Left lung (tissue), 10 donors: ENCODE results near the gene EBI3. TPM values are rescaled to one million over a fixed set of nuclear protein-coding genes. Genes with fewer than 3 reads are reported as not detected.
"Not testable (repeated sequence)": the region's sequence is repeated elsewhere in the genome, so short reads cannot be mapped to it uniquely, and the experiment has no call there.

ENCODE experiments used
- ATAC-seq: fragments of 200-7000 bp; cut with Tn5 transposase; one replicate; pipeline ENCODE4 v1.9.1; 2020; ENCODE audit warnings: moderate library complexity
- DNase-seq, 4 donors: peaks; one replicate each; pipeline ENCODE4 v3.0.0-alpha.2; 2013 to 2020
- H3K27ac ChIP-seq, 2 donors: fragments of 200-600 bp; sonication (generic) in 1 of 2; one replicate each; pipeline versions ENCODE4 v1.5.0 to v1.8.0; 2020 to 2021
- H3K27me3 ChIP-seq, 2 donors: fragments of 200-600 bp; sonication (generic) in 1 of 2; one replicate each; pipeline versions ENCODE4 v1.5.0 to v1.8.0; 2020 to 2021
- H3K36me3 ChIP-seq, 2 donors: fragments of 200-600 bp; sonication (generic) in 1 of 2; one replicate each; pipeline versions ENCODE4 v1.5.0 to v1.8.0; 2020 to 2021
- H3K4me1 ChIP-seq, 2 donors: fragments of 200-600 bp; one replicate each; pipeline ENCODE4 v1.8.0; 2021
- H3K4me3 ChIP-seq, 2 donors: fragments of 200-600 bp; sonication (generic) in 1 of 2; one replicate each; pipeline versions ENCODE4 v1.5.0 to v1.8.0; 2020 to 2021; ENCODE audit warnings: mild to moderate bottlenecking in 1 of 2
- H3K9me3 ChIP-seq, 2 donors: fragments of 200-600 bp; sonication (generic) in 1 of 2; one replicate each; pipeline versions ENCODE4 v1.5.0 to v1.8.0; 2020 to 2021
- intact Hi-C, 2 donors: fragments of 100-400 bp; cut with DNase I; formaldehyde crosslinking; loops; one replicate each; pipeline versions ENCODE4 v1.11.2 to v1.14.2; 2022
- polyA plus RNA-seq, 6 donors: library from polyadenylated mRNA; unstranded; fragments of 120-200 nt; gene quantifications; one replicate each; pipeline ENCODE4 v1.2.1, GENCODE V29; 2013; ENCODE audit not compliant: insufficient read length in 6 of 6
- total RNA-seq, 2 donors: library from RNA; stranded (reverse); fragmentation: NEBNext Ultra II Directional; extraction: Animal tissue kit (Norgen Biotek cat#: 25700); gene quantifications; one replicate each; pipeline ENCODE4 v1.2.1, GENCODE V29; 2021
- TF ChIP-seq, protein P1 (sequence below), 2 donors: fragments of 200-600 bp; sonication (generic) in 1 of 2; IDR thresholded peaks; one replicate each; pipeline versions ENCODE4 v1.5.0 to v1.8.0; 2021; ENCODE audit warnings: antibody characterized with exemption in 2 of 2
- donor health status: DM: no; HTN: yes; CAD: no.
- donor health status: DM: no; HTN: no; CAD: no.

The EBI3 gene
- total and polyA plus RNA-seq, 8 donors: 0.39 to 6.0 (median 0.64) TPM

DNA sequence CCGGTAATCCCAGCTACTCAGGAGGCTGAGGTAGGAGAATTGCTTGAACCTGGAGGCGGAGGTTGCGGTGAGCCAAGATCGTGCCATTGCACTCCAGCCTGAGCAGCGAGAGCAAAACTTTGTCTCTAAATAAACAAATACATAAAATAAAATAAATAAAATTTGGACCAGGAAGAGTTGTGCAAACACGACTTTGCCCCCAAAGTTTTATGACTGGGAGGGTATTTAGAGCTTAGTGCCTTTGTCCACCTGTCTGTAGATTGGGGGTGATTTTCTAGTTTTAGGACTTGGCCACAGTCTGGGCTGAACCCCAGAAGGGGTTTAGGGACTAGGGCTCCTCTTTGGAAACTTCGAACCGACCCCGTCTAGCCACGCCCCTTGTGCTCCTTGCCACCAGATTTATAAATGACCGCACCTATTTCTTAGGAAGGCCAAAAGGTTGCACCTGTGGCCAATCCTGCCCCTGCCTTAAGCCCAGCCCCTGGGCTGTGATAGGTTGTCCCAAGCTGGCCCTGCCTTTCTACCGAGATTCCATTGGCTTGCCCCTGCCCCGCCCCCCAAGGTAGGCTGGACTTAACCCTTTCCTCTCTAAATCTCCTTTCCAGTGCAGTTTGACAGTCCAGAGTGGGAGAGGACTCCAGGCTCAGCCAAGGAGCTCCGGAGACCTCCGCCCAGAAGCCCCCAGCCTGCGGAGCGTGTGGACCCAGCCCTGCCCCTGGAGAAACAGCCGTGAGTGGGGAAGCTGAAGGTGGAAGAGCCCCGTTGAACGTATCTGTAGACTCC lies 55.0 kb downstream of the EBI3 start:
- DNase-seq (no peak), ATAC-seq (no peak)
- peaks cover 4 to 5% of the 10 kb centered on the region in 2 donors for H3K4me1 ChIP-seq
- peaks cover 19 to 67% of the 10 kb centered on the region in 2 donors for H3K27me3 ChIP-seq
- intact Hi-C loops: no loop called here
- H3K9me3 ChIP-seq: no peaks in the 10 kb centered on the region
- TF ChIP-seq, protein P1, sequence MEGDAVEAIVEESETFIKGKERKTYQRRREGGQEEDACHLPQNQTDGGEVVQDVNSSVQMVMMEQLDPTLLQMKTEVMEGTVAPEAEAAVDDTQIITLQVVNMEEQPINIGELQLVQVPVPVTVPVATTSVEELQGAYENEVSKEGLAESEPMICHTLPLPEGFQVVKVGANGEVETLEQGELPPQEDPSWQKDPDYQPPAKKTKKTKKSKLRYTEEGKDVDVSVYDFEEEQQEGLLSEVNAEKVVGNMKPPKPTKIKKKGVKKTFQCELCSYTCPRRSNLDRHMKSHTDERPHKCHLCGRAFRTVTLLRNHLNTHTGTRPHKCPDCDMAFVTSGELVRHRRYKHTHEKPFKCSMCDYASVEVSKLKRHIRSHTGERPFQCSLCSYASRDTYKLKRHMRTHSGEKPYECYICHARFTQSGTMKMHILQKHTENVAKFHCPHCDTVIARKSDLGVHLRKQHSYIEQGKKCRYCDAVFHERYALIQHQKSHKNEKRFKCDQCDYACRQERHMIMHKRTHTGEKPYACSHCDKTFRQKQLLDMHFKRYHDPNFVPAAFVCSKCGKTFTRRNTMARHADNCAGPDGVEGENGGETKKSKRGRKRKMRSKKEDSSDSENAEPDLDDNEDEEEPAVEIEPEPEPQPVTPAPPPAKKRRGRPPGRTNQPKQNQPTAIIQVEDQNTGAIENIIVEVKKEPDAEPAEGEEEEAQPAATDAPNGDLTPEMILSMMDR (IDR thresholded peaks at IDR 0.05): no peak
- no peaks in the 10 kb centered on the region for H3K36me3 ChIP-seq
- no peak overlapping the region for H3K27ac ChIP-seq
- H3K4me3 ChIP-seq: no peak overlapping the region

DNA sequence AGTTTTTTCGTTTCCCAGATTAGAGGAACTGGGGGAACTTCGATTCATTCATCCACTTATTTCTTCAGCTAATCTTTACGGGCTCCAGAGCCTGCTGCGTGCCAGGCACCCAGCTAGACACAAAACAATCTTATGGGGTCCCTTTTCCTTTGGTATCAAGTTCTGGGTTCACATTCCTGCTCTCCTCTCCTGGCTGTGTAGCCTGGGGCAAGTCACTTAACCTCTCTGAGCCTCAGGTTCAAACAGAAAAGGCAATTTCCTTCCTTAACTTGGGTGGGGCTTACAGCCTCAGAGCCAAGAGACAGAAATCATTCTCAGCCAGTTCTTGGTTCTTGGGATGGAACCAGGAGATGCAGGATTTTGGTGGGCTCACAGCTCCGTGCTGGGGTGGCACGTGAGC lies 55.7 kb downstream of the EBI3 start:
- H3K27me3 ChIP-seq: peaks cover 13 to 67% of the 10 kb centered on the region in 2 donors

DNA sequence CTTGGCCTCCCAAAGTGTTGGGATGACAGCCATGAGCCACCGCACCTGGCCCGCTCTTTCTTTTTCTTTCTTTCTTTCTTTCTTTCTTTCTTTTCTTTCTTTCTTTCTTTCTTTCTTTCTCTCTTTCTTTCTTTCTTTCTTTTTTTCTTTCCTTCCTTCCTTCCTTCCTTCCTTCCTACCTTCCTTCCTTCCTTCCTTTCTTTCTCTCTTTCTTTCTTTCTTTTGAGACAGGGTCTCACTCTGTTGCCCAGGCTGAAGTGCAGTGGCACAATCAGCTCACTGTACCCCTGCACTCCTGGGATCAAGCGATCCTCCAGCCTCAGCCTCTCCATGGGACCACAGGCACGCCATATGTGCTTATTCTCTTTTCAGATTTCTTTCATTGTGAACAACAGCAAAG lies 56.8 kb downstream of the EBI3 start:
- H3K36me3 ChIP-seq, H3K4me3 ChIP-seq, ATAC-seq, H3K27ac ChIP-seq, H3K4me1 ChIP-seq, H3K9me3 ChIP-seq, intact Hi-C loops, DNase-seq: not testable (repeated sequence)
- peaks cover 5 to 67% of the 10 kb centered on the region in 2 donors for H3K27me3 ChIP-seq

More for the DNA sequence above, 55.7 kb downstream of the EBI3 start:
- no peak overlapping the region for H3K4me3 ChIP-seq
- DNase-seq (no peak), ATAC-seq (no peak)
- H3K36me3 ChIP-seq: no peaks in the 10 kb centered on the region
- H3K4me1 ChIP-seq: no peaks in the 10 kb centered on the region
- H3K27ac ChIP-seq: no peak overlapping the region
- intact Hi-C loops: no loop called here
- TF ChIP-seq, protein P1 (IDR thresholded peaks at IDR 0.05): no peak
- H3K9me3 ChIP-seq: no peaks in the 10 kb centered on the region

Other genes starting within 250 kb of the EBI3 start
- 1,000 to 10,000 TPM; 1,865 to 2,064 TPM for gene EEF2, start 244.1 kb upstream of the EBI3 start, total RNA-seq
- 1,000 to 10,000 TPM; 1,467 to 1,883 (median 1,686) TPM for gene EEF2, start 244.1 kb upstream of the EBI3 start, polyA plus RNA-seq
- gene PIAS4, start 221.8 kb upstream of the EBI3 start, total RNA-seq: 10 to 100 TPM; 24.3 to 26.9 TPM
- gene PIAS4, start 221.8 kb upstream of the EBI3 start, polyA plus RNA-seq: 10 to 100 TPM; 20.9 to 29.9 (median 23.0) TPM
- 10 to 100 TPM; 38.8 to 49.5 TPM for gene ZBTB7A, start 162.6 kb upstream of the EBI3 start, total RNA-seq
- gene ZBTB7A, start 162.6 kb upstream of the EBI3 start, polyA plus RNA-seq: 10 to 100 TPM in 3 of 6 donors, 1 to 10 TPM in 3; 7.1 to 14.3 (median 10.5) TPM
- gene MAP2K2, start 105.4 kb upstream of the EBI3 start, total RNA-seq: 100 to 1,000 TPM; 129 to 143 TPM
- gene MAP2K2, start 105.4 kb upstream of the EBI3 start, polyA plus RNA-seq: 100 to 1,000 TPM in 5 of 6 donors, 10 to 100 TPM in 1; 97.2 to 121 (median 111) TPM
- gene CREB3L3, start 75.9 kb upstream of the EBI3 start, total RNA-seq: not detected
- gene CREB3L3, start 75.9 kb upstream of the EBI3 start, polyA plus RNA-seq: not detected
- 10 to 100 TPM; 20.8 to 21.9 TPM for gene SIRT6, start 47.0 kb upstream of the EBI3 start, total RNA-seq
- 10 to 100 TPM; 17.8 to 24.7 (median 19.0) TPM for gene SIRT6, start 47.0 kb upstream of the EBI3 start, polyA plus RNA-seq
- 1 to 10 TPM in 1 of 2 donors, under 1 TPM in 1; 0.58 to 2.1 TPM for gene ANKRD24, start 46.8 kb upstream of the EBI3 start, total RNA-seq
- gene ANKRD24, start 46.8 kb upstream of the EBI3 start, polyA plus RNA-seq: 1 to 10 TPM in 5 of 6 donors, under 1 TPM in 1; 0.86 to 2.3 (median 1.3) TPM
- 10 to 100 TPM; 13.2 to 16.9 TPM for gene YJU2, start 17.6 kb downstream of the EBI3 start, total RNA-seq
- gene YJU2, start 17.6 kb downstream of the EBI3 start, polyA plus RNA-seq: 10 to 100 TPM; 14.3 to 21.0 (median 18.8) TPM
- not detected for gene SHD, start 49.7 kb downstream of the EBI3 start, total RNA-seq
- gene SHD, start 49.7 kb downstream of the EBI3 start, polyA plus RNA-seq: under 1 TPM in 5 of 6 donors, not detected in 1; 0.21 to 0.28 (median 0.21) TPM
- under 1 TPM; 0.71 to 0.85 TPM for gene TMIGD2, start 72.9 kb downstream of the EBI3 start, total RNA-seq
- under 1 TPM; 0.22 to 0.56 (median 0.34) TPM for gene TMIGD2, start 72.9 kb downstream of the EBI3 start, polyA plus RNA-seq
- gene FSD1, start 75.1 kb downstream of the EBI3 start, total RNA-seq: under 1 TPM in 1 of 2 donors, not detected in 1; 0.55 TPM
- gene FSD1, start 75.1 kb downstream of the EBI3 start, polyA plus RNA-seq: 1 to 10 TPM; 1.0 to 1.9 (median 1.5) TPM
- gene STAP2, start 109.3 kb downstream of the EBI3 start, total RNA-seq: 10 to 100 TPM; 14.1 to 28.1 TPM
- gene STAP2, start 109.3 kb downstream of the EBI3 start, polyA plus RNA-seq: 10 to 100 TPM; 33.3 to 41.5 (median 36.9) TPM
- gene MPND, start 114.0 kb downstream of the EBI3 start, total RNA-seq: 10 to 100 TPM; 21.9 to 31.3 TPM
- gene MPND, start 114.0 kb downstream of the EBI3 start, polyA plus RNA-seq: 10 to 100 TPM; 19.9 to 27.3 (median 25.8) TPM
- 10 to 100 TPM; 64.6 to 71.8 TPM for gene SH3GL1, start 171.0 kb downstream of the EBI3 start, total RNA-seq
- gene SH3GL1, start 171.0 kb downstream of the EBI3 start, polyA plus RNA-seq: 100 to 1,000 TPM in 2 of 6 donors, 10 to 100 TPM in 4; 74.2 to 119 (median 91.5) TPM
- gene CHAF1A, start 173.1 kb downstream of the EBI3 start, total RNA-seq: 10 to 100 TPM; 15.6 to 24.1 TPM
- 10 to 100 TPM; 18.5 to 29.3 (median 24.8) TPM for gene CHAF1A, start 173.1 kb downstream of the EBI3 start, polyA plus RNA-seq
- gene UBXN6, start 228.3 kb downstream of the EBI3 start, total RNA-seq: 10 to 100 TPM; 86.0 to 89.5 TPM
- gene UBXN6, start 228.3 kb downstream of the EBI3 start, polyA plus RNA-seq: 100 to 1,000 TPM in 1 of 6 donors, 10 to 100 TPM in 5; 70.2 to 101 (median 84.9) TPM
- gene HDGFL2, start 242.8 kb downstream of the EBI3 start, total RNA-seq: 10 to 100 TPM; 30.9 to 36.6 TPM
- gene HDGFL2, start 242.8 kb downstream of the EBI3 start, polyA plus RNA-seq: 10 to 100 TPM; 59.3 to 87.4 (median 75.3) TPM